A549 (cell line): ENCODE results near the gene BCL2L12.

Experiments
- CBX2 ChIP-seq: fragments of 200-600 bp; sonication (generic); IDR thresholded peaks from 2 replicates; pipeline ENCODE4 v1.6.1; 2016; ENCODE audit warnings: low read depth, mild to moderate bottlenecking, borderline replicate concordance
- CEBPB ChIP-seq, 2 experiments: fragments of >200 bp in 1 of 2; sonication (Bioruptor Twin) in 1 of 2; formaldehyde crosslinking in 1 of 2; IDR thresholded peaks; 2 replicates each; pipeline ENCODE4 v1.6.1; 2012 to 2016
- TF ChIP-seq, protein P1 (sequence below): fragments of >200 bp; sonication (Bioruptor Twin); formaldehyde crosslinking; IDR thresholded peaks from 3 replicates; pipeline ENCODE4 v1.5.1; 2016
- TF ChIP-seq, protein P2 (sequence below): fragments of 250-450 bp; sonication (Bioruptor Pico); IDR thresholded peaks from 2 replicates; pipeline ENCODE4 v1.5.0; 2021; ENCODE audit warnings: mild to moderate bottlenecking, moderate library complexity, borderline replicate concordance

DNA sequence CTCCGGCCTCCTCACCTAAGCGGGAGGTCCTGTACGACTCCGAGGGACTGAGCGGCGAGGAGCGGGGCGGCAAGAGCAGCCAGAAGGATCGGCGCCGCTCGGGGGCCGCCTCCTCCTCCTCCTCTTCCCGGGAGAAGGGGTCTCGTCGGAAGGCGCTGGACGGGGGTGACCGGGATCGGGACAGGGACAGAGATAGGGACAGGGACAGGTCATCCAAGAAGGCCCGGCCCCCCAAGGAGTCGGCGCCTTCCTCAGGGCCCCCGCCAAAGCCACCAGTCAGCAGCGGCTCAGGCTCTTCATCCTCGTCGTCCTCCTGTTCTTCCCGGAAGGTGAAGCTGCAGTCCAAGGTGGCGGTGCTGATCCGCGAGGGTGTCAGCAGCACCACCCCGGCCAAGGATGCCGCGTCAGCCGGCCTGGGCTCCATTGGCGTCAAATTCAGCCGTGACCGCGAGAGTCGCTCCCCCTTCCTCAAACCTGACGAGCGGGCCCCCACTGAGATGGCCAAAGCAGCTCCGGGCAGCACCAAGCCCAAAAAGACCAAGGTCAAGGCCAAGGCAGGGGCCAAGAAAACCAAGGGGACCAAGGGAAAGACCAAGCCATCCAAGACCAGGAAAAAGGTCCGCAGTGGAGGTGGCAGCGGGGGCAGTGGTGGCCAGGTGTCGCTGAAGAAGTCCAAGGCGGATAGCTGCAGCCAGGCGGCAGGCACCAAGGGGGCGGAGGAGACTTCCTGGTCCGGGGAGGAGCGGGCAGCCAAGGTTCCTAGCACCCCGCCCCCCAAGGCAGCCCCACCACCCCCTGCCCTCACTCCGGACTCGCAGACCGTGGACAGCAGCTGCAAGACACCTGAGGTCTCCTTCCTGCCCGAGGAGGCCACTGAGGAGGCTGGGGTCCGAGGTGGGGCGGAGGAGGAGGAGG, 12.9 kb upstream of the BCL2L12 start:
- TF ChIP-seq, protein P1, sequence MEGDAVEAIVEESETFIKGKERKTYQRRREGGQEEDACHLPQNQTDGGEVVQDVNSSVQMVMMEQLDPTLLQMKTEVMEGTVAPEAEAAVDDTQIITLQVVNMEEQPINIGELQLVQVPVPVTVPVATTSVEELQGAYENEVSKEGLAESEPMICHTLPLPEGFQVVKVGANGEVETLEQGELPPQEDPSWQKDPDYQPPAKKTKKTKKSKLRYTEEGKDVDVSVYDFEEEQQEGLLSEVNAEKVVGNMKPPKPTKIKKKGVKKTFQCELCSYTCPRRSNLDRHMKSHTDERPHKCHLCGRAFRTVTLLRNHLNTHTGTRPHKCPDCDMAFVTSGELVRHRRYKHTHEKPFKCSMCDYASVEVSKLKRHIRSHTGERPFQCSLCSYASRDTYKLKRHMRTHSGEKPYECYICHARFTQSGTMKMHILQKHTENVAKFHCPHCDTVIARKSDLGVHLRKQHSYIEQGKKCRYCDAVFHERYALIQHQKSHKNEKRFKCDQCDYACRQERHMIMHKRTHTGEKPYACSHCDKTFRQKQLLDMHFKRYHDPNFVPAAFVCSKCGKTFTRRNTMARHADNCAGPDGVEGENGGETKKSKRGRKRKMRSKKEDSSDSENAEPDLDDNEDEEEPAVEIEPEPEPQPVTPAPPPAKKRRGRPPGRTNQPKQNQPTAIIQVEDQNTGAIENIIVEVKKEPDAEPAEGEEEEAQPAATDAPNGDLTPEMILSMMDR: no peak
- TF ChIP-seq, protein P2, sequence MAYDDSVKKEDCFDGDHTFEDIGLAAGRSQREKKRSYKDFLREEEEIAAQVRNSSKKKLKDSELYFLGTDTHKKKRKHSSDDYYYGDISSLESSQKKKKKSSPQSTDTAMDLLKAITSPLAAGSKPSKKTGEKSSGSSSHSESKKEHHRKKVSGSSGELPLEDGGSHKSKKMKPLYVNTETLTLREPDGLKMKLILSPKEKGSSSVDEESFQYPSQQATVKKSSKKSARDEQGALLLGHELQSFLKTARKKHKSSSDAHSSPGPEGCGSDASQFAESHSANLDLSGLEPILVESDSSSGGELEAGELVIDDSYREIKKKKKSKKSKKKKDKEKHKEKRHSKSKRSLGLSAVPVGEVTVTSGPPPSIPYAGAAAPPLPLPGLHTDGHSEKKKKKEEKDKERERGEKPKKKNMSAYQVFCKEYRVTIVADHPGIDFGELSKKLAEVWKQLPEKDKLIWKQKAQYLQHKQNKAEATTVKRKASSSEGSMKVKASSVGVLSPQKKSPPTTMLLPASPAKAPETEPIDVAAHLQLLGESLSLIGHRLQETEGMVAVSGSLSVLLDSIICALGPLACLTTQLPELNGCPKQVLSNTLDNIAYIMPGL (CRISPR knock-in tag): no peak
- TF ChIP-seq CEBPB (IDR thresholded peaks at IDR 0.05) (no peak), CBX2 (no peak)
